CD4-positive, alpha-beta memory T cell (primary cell): Measurements from ENCODE around the gene SUGCT. TPM values are rescaled to one million over a fixed set of nuclear protein-coding genes. Genes with fewer than 3 reads are reported as not detected.

ENCODE experiments used
- CTCF ChIA-PET: fragments of 350-600 bp; sonication (Branson Sonifier 250); formaldehyde crosslinking; loops from one replicate; lab custom pipeline; 2021; ENCODE audit warnings: inconsistent platforms; ENCODE audit not compliant: partially characterized antibody; lab: Charles Lee
- POLR2A ChIA-PET: fragments of 350-600 bp; sonication (Branson Sonifier 250); formaldehyde crosslinking; loops from one replicate; lab custom pipeline; 2021; ENCODE audit not compliant: partially characterized antibody; lab: Charles Lee
- DNase-seq, 5 donors: peaks; one replicate each; pipeline versions ENCODE4 v3.0.0 to v3.0.0-alpha.2; 2020 to 2022; ENCODE audit warnings: mixed read lengths in 1 of 5
- H3K27ac ChIP-seq: one replicate; pipeline ENCODE4 v1.7.0; 2013; ENCODE audit warnings: low read depth, low read length
- H3K27me3 ChIP-seq: 2 replicates; pipeline ENCODE4 v1.7.0; 2013; ENCODE audit warnings: mild to moderate bottlenecking, low read length, moderate library complexity; ENCODE audit not compliant: insufficient read depth
- H3K36me3 ChIP-seq: 2 replicates; pipeline ENCODE4 v1.7.0; 2013; ENCODE audit warnings: mild to moderate bottlenecking, low read length, moderate library complexity; ENCODE audit not compliant: insufficient read depth
- H3K4me1 ChIP-seq: 2 replicates; pipeline ENCODE4 v1.7.0; 2013; ENCODE audit warnings: mild to moderate bottlenecking, low read length, moderate library complexity; ENCODE audit not compliant: insufficient read depth
- H3K4me3 ChIP-seq, 2 donors: one replicate each; pipeline ENCODE4 v1.7.0; 2013; ENCODE audit warnings: low read length in 2 of 2, mild to moderate bottlenecking in 1 of 2
- H3K9me3 ChIP-seq, 2 donors: one replicate each; pipeline ENCODE4 v1.7.0; 2013; ENCODE audit warnings: low read length in 2 of 2, control low read depth in 1 of 2; ENCODE audit not compliant: control insufficient read depth in 1 of 2
- H3K27ac Mint-ChIP-seq, 7 donors: one replicate each; pipeline ENCODE4 v1.8.0; 2020 to 2021; ENCODE audit warnings: mixed read lengths in 7 of 7, mild to moderate bottlenecking in 6 of 7, inconsistent platforms in 3 of 7, moderate library complexity in 3 of 7
- H3K27me3 Mint-ChIP-seq, 2 donors: one replicate each; pipeline ENCODE4 v1.8.0; 2020 to 2021; ENCODE audit warnings: mixed read lengths in 2 of 2
- H3K36me3 Mint-ChIP-seq, 2 donors: one replicate each; pipeline ENCODE4 v1.8.0; 2020 to 2021; ENCODE audit warnings: mixed read lengths in 2 of 2, inconsistent platforms in 1 of 2, mild to moderate bottlenecking in 1 of 2
- H3K4me1 Mint-ChIP-seq, 4 donors: one replicate each; pipeline ENCODE4 v1.8.0; 2020 to 2021; ENCODE audit warnings: mixed read lengths in 4 of 4, mild to moderate bottlenecking in 1 of 4
- H3K4me3 Mint-ChIP-seq, 8 donors: one replicate each; pipeline ENCODE4 v1.8.0; 2020 to 2021; ENCODE audit warnings: mixed read lengths in 8 of 8, mild to moderate bottlenecking in 7 of 8, moderate library complexity in 6 of 8, inconsistent platforms in 3 of 8
- H3K9me3 Mint-ChIP-seq, 8 donors: one replicate each; pipeline ENCODE4 v1.8.0; 2020 to 2021; ENCODE audit warnings: mixed read lengths in 8 of 8, mild to moderate bottlenecking in 5 of 8, inconsistent platforms in 3 of 8, moderate library complexity in 1 of 8
- intact Hi-C: fragments of 100-400 bp; cut with micrococcal nuclease; formaldehyde crosslinking; loops from one replicate; pipeline ENCODE4 v1.15.1; 2023
- polyA plus RNA-seq, 2 donors: library from polyadenylated mRNA; unstranded; fragments of 300-500 nt; fragmentation: Illumina TruSeq; gene quantifications; one replicate each; pipeline ENCODE4 v1.2.3, GENCODE V29; 2021
- total RNA-seq, 2 experiments: library from RNA; stranded (reverse); gene quantifications; one replicate each; pipeline ENCODE4 v1.2.3, GENCODE V29; 2021

Gene SUGCT
- total and polyA plus RNA-seq, 4 experiments from 2014 or later: 0.41 to 4.4 (median 1.2) TPM

- Mint-ChIP-seq H3K27me3 (no peaks in the 10 kb centered on the region), H3K36me3 (peaks cover 0 to 3% of the 10 kb centered on the region in 2 donors), H3K27ac (no peak overlapping the region), H3K4me1 (no peaks in the 10 kb centered on the region), H3K9me3 (peaks cover 2 to 46% (median 10%) of the 10 kb centered on the region in 8 donors), H3K4me3 (no peak overlapping the region)
- Histone ChIP-seq H3K4me1 (no peaks in the 10 kb centered on the region), H3K27ac (no peak overlapping the region), H3K36me3 (no peaks in the 10 kb centered on the region), H3K27me3 (no peaks in the 10 kb centered on the region), H3K4me3 (no peak overlapping the region), H3K9me3 (peaks cover 0 to 4% of the 10 kb centered on the region in 2 donors)
- DNase-seq: no peak
- intact Hi-C loops: no loop called here
- ChIA-PET POLR2A (no interaction called here), CTCF (no interaction called here)
These were observed 705.1 kb downstream of the SUGCT start for GRCh38 chr7:40839881-40840280.

GRCh38 chr7:40840990-40841389, 706.2 kb downstream of the SUGCT start:
- intact Hi-C loops: no loop called here
- H3K36me3 Mint-ChIP-seq: peaks cover 0 to 3% of the 10 kb centered on the region in 2 donors
- POLR2A ChIA-PET: no interaction called here

GRCh38 chr7:40842641-40843040, 707.8 kb downstream of the SUGCT start:
- no peak overlapping the region for H3K27ac ChIP-seq
- no peaks in the 10 kb centered on the region for H3K36me3 ChIP-seq
- H3K4me3 ChIP-seq: no peak overlapping the region
- H3K9me3 ChIP-seq: peaks cover 0 to 4% of the 10 kb centered on the region in 2 donors
- intact Hi-C loops: no loop called here
- Mint-ChIP-seq H3K4me1 (no peaks in the 10 kb centered on the region), H3K27me3 (no peaks in the 10 kb centered on the region), H3K4me3 (no peak overlapping the region), H3K9me3 (peaks cover 2 to 51% (median 14%) of the 10 kb centered on the region in 8 donors), H3K36me3 (peaks cover 0 to 3% of the 10 kb centered on the region in 2 donors), H3K27ac (no peak overlapping the region)
- POLR2A ChIA-PET: no interaction called here
- H3K27me3 ChIP-seq: no peaks in the 10 kb centered on the region
- CTCF ChIA-PET: no interaction called here
- no peaks in the 10 kb centered on the region for H3K4me1 ChIP-seq
- DNase-seq: no peak

More at GRCh38 chr7:40840990-40841389, 706.2 kb downstream of the SUGCT start:
- Histone ChIP-seq H3K9me3 (peaks cover 0 to 4% of the 10 kb centered on the region in 2 donors), H3K4me1 (no peaks in the 10 kb centered on the region), H3K27ac (no peak overlapping the region), H3K27me3 (no peaks in the 10 kb centered on the region), H3K4me3 (no peak overlapping the region), H3K36me3 (no peaks in the 10 kb centered on the region)
- H3K27ac Mint-ChIP-seq: no peak overlapping the region
- no peak overlapping the region for H3K4me3 Mint-ChIP-seq
- no peaks in the 10 kb centered on the region for H3K4me1 Mint-ChIP-seq
- CTCF ChIA-PET: no interaction called here
- peaks cover 2 to 48% (median 11%) of the 10 kb centered on the region in 8 donors for H3K9me3 Mint-ChIP-seq
- H3K27me3 Mint-ChIP-seq: no peaks in the 10 kb centered on the region
- no peak for DNase-seq

- Histone ChIP-seq H3K9me3 (peaks cover 0 to 4% of the 10 kb centered on the region in 2 donors), H3K4me1 (no peaks in the 10 kb centered on the region), H3K36me3 (no peaks in the 10 kb centered on the region), H3K27ac (no peak overlapping the region), H3K27me3 (no peaks in the 10 kb centered on the region), H3K4me3 (no peak overlapping the region)
- no peak for DNase-seq
- ChIA-PET CTCF (no interaction called here), POLR2A (no interaction called here)
- intact Hi-C loops: no loop called here
- peak overlapping the region in 1 of 8 donors; percentile 42 for H3K4me3 Mint-ChIP-seq
- no peaks in the 10 kb centered on the region for H3K4me1 Mint-ChIP-seq
- peaks cover 2 to 50% (median 19%) of the 10 kb centered on the region in 8 donors for H3K9me3 Mint-ChIP-seq
- H3K27ac Mint-ChIP-seq: peak overlapping the region in 1 of 7 donors; percentile 63
- peaks cover 0 to 3% of the 10 kb centered on the region in 2 donors for H3K36me3 Mint-ChIP-seq
- H3K27me3 Mint-ChIP-seq: no peaks in the 10 kb centered on the region
These were observed 708.7 kb downstream of the SUGCT start for GRCh38 chr7:40843338-40843985.

- Histone ChIP-seq H3K36me3 (no peaks in the 10 kb centered on the region), H3K4me3 (no peak overlapping the region), H3K27ac (no peak overlapping the region), H3K9me3 (no peaks in the 10 kb centered on the region), H3K4me1 (no peaks in the 10 kb centered on the region), H3K27me3 (no peaks in the 10 kb centered on the region)
- Mint-ChIP-seq H3K4me3 (no peak overlapping the region), H3K27me3 (no peaks in the 10 kb centered on the region), H3K27ac (no peak overlapping the region), H3K36me3 (peaks cover 0 to 3% of the 10 kb centered on the region in 2 donors), H3K9me3 (peaks cover 2 to 35% (median 16%) of the 10 kb centered on the region in 8 donors), H3K4me1 (no peaks in the 10 kb centered on the region)
- POLR2A ChIA-PET: no interaction called here
- DNase-seq: no peak
- intact Hi-C loops: no loop called here
- CTCF ChIA-PET: no interaction called here
These were observed 711.1 kb downstream of the SUGCT start for GRCh38 chr7:40845943-40846342.

GRCh38 chr7:40847921-40848320, 713.1 kb downstream of the SUGCT start:
- Histone ChIP-seq H3K27me3 (no peaks in the 10 kb centered on the region), H3K36me3 (no peaks in the 10 kb centered on the region), H3K4me1 (no peaks in the 10 kb centered on the region), H3K9me3 (no peaks in the 10 kb centered on the region), H3K27ac (no peak overlapping the region), H3K4me3 (no peak overlapping the region)
- ChIA-PET CTCF (no interaction called here), POLR2A (no interaction called here)
- H3K27me3 Mint-ChIP-seq: no peaks in the 10 kb centered on the region
- no peaks in the 10 kb centered on the region for H3K4me1 Mint-ChIP-seq
- peaks cover 3 to 37% (median 19%) of the 10 kb centered on the region in 8 donors for H3K9me3 Mint-ChIP-seq
- peaks cover 0 to 3% of the 10 kb centered on the region in 2 donors for H3K36me3 Mint-ChIP-seq
- H3K27ac Mint-ChIP-seq: peak overlapping the region in 1 of 7 donors; percentile 42
- intact Hi-C loops: no loop called here
- H3K4me3 Mint-ChIP-seq: no peak overlapping the region
- no peak for DNase-seq

- ChIA-PET CTCF (interaction anchor here (0.5 kb wide), 1 partner anchor 21 kb away, joined by 3 read pairs; no protein-coding TSS in a partner anchor), POLR2A (no interaction called here)
- Histone ChIP-seq H3K4me3 (no peak overlapping the region), H3K27ac (no peak overlapping the region), H3K27me3 (no peaks in the 10 kb centered on the region), H3K9me3 (no peaks in the 10 kb centered on the region), H3K4me1 (no peaks in the 10 kb centered on the region), H3K36me3 (no peaks in the 10 kb centered on the region)
- Mint-ChIP-seq H3K36me3 (no peaks in the 10 kb centered on the region), H3K27ac (no peak overlapping the region), H3K4me1 (no peaks in the 10 kb centered on the region), H3K4me3 (no peak overlapping the region), H3K27me3 (no peaks in the 10 kb centered on the region), H3K9me3 (peaks cover 1 to 31% (median 17%) of the 10 kb centered on the region in 8 donors)
- no peak for DNase-seq
- intact Hi-C loops: no loop called here
These were observed 713.9 kb downstream of the SUGCT start for GRCh38 chr7:40848541-40849221.
